Measurements from ENCODE around the gene NPM3.
"Not testable (repeated sequence)": the region's sequence is repeated elsewhere in the genome, so short reads cannot be mapped to it uniquely, and the experiment has no call there.

The NPM3 gene

DNA sequence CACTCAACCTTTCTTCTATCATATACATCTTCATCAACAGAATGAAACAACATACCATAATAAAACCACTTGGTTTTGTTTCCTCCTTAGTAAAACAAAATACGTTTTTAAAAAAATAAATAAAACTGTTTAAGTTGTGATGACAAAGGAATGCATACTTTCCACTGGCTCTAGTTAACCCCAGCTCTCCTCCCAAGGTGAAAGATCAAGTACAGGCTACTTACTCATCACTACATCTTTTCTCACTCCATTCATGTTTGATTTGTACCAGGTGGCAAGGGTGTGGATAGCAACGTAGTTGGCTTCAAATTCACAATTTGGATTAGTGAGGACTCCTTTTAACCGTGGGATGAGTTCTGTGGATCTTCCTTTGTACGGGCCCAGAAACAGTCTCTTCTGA, 20.3 kb upstream of the NPM3 start:
- no peak for DNase-seq

DNA sequence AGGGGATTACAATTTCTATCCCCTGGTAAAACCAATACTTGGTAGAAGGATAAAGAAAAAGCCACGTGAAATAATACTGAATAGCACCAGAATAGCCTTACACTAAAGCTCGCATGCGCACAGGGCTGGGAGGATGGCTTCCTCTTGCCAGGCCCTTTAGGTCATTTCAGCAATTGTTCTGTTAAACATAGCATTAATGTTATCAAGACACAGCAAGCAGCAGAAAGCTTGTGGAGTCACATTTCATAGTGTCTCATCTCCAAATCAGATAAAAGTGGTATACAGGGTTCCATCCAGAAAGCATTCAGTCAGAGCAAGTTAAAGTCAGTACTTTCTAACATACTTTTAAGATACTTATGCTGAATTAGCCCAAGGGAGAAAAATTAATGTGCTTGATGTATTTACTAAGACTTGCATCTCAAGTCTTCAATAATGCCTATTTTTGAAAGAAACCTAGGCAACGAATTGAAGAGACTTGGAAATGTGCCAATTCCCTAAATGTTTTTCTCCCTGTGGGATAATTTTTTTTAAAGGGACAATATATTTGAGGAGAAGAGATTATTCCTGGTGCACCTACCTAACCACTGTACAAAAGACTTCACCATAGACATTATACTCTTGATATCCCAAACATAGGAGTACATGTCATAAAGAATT, 14.3 kb upstream of the NPM3 start:
- no peak for DNase-seq

DNA sequence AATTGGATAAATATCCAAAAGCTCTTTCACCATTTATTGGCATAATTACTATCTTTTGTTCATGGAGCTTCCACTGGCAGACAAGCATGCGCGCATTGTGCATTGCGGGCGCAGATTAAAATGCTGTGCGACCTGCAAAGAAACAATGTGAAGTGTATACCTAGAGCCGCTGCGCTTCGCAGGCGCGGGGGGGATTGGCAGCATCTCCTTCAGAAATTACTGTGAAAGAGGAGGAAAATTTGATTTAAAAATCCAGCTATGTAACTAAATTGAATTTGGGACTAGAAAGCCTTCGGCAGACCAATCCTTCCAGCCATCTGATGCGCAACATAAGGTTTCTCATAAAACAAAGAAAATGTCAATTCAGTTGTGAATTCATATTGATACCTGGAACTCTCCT, 10.3 kb upstream of the NPM3 start:
- no peak for DNase-seq

DNA sequence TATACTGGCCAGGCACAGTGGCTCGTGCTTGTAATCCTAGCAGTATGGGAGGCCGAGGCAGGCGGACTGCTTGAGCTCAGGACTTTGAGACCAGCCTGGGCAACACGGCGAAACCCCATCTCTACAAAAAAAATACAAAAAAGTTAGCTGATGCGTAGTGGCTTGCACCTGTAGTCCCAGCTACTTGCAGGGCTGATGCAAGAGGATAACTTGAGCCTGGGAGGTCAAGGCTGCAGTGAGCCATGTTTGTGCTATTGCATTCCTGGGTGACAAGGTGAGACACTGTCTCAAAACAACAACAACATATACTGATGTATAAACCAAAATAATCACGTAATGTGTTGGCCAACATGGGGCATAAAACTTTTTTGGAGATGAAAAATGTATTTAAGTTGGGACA, 6.4 kb upstream of the NPM3 start:
- no peak for DNase-seq

DNA sequence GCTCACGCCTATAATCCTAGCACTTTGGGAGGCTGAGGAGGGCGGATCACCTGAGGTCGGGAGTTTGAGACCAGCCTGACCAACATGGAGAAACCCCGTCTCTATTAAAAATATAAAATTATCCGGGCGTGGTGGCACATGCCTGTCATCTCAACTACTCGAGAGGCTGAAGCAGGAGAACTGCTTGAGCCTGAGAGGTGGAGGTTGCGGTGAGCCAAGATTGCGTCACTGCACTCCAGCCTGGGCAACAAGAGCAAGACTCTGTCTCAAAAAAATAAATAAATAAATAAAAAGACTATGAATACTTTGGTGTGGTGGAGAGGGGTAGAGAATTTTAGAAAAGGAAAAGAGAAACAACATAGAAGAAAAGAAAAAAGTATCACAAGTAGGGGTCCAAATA, 6.0 kb upstream of the NPM3 start:
- DNase-seq, result not testable (repeated sequence)

DNA sequence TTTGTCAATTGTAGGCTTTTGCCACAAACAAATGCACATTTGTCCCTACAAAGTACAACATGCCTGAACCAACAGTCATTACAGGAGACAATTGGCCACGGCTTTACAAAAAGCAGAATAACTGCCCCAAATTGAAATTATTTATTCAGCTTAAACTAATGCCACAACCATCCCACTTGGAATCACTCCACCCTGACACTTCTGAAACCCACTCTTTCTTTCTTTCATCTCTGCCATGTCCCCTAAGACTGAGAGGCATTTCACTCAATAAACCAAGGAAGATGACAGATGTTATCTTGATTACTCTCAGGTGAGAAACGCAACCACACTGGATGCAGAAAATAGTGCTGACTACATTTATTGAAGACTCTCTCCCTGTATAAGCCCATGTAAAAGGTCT, 2.6 kb upstream of the NPM3 start:
- DNase-seq, result no peak

DNA sequence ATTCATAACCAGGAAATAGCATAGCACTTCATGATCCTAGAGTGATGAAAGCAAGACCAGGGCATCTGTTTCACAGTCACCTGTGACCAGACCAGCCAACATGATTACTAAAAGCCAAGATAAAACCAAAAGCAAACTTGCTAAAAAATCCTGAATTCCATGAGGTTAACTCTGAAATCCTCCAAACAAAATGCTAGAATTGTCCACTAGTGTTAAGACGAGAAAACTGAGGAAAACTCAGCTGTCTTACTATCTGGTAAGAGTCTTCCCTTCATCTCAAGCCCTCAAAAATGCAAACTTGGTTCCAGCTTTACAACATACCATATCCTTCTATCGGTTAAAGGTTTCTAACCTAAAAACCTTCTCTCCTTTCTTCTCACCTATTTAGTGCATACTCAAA, 1.3 kb upstream of the NPM3 start:
- no peak for DNase-seq

DNA sequence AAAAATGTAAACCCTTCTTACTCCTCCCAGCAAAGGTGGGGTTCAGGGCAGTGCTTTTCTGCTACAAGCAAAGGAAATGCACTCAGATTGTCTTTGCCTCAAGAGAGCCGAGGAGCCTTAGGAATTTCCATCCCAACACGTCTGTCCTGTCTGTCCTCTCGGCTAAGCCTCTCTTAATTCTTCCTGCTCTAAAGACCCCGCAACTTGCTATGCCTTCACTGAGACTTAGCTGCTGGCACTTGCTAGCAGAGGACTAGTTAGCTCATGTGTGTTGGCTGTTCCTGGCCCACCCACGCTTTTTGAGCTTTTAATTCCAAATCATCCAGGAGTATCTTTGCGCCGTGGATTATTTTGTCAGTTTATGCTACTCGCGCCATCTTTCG, 481 bp upstream of the NPM3 start:
- DNase-seq, result no peak

DNA sequence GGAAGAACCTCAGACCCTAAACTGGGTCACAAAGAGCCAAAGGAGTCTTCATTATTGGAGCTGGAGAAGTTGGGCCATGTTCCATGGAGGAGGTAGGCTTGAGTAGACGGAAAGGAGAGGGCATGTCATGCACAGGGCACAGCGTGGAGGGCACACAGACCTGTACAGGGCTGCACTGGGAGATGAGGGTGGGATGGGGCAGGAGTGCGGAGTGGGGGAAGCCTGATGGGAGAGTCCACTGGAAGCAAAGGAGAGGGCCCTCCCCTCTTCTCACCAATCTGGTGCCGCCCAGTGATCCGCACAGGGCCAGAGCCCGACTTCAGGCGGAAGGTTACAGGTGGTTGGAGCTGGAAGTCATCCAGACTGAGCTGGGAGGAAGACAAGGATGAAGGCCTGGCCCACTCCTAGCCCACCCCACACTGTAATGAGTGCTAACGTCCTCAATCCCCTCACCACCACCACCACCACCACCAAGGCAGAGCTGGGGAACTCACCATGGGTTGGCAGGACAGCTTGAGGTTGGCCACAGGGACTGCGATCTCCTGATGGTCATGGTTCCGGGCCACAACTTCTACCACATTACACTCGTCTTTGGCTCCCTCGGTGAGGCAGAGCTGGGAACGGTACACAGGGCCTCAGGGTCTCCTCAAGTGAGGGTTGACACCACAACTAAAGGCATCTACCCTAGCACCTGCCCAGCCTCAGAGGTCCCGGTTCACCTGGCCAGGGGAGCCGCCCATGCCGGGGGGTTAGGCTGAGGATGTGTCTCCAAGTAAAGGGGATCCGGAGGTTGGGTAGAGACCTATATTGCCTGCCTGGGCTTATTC, 1.0 kb downstream of the NPM3 start:
- DNase-seq, result no peak

DNA sequence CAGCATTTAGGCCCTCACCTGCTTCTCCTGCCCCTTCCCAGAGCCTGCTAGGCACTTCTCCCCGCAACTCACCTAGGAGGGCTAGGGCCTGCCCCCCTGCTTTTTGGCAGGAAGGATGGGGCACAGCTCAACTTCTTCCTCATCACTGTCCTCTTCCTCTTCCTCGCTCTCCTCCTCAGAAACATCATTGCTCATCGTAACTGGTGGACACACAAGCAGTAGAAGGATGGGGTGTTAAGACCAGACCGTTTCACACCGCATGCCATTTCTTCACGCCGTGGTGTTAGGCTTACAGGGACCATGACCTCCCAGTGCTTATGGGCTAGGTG, 1.6 kb downstream of the NPM3 start:
- DNase-seq, result no peak

DNA sequence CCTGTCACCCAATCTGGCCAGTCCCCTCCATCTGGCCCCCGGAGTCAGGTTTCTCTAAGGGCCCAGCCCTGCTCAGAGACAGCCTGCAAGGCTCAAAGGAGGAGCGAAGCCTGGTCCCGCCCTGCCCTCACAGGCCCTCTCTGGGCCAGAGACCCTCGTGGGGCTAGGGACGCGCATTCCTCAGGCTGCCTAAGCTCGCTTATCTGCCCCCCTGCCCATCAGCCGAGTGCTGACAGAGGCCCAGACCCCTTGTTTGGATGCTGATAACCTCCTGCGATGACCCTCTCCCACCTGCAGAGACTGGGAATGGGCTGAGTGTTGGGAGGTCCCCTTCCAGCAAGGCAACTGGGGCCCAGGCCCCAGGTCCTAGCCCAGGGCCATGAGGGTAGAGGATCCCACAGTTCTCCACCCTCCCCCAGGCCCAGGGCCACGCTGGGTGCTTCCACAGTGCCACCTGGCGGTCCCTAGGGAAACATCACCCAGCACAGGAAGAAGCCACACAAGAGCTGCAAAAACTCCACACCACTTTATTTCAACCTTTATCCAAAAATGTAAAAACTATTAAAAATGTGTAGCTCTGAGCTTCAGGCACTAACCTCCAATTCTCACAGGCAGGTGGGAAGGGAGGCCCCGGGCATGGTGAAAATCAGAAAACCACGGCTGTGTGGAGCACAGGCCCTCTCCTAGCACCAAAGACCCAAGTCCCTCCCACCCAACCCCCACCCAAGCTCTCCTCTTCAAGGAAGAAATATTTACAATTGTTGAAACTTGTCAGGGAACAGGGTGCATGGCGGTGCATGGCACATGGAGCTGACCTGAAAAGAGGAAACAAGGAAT, 2.2 kb downstream of the NPM3 start:
- DNase-seq, result no peak

DNA sequence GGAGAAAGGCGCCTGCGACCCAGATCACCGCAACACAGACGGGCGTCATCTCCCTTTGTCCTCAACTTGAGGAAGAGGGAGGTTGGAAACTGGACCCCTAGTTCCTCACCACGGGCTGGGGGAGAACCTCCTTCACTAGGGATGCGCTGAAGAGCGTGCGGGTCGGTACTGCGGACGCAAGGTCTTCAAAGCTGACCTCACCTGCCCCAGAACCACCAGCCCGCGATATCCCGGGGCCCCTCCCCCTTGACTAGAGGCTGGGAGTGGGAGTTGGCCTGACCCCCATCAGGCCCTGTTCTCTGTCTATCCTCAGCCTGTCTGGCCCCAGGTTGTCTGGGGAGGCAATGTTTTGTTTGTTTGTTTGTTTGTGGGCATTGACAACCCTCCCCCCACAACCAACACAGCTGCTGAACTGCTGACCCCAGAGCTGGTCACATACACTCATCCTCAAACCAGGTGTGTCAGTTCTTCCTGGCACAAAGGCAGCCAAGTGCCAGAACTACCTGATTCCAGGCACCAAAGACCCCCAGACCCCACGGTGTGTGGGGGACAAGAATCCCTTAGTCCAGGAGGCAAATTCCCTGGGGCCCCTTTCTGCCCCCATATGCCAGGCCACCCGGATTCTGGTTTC, 2.9 kb downstream of the NPM3 start:
- no peak for DNase-seq

DNA sequence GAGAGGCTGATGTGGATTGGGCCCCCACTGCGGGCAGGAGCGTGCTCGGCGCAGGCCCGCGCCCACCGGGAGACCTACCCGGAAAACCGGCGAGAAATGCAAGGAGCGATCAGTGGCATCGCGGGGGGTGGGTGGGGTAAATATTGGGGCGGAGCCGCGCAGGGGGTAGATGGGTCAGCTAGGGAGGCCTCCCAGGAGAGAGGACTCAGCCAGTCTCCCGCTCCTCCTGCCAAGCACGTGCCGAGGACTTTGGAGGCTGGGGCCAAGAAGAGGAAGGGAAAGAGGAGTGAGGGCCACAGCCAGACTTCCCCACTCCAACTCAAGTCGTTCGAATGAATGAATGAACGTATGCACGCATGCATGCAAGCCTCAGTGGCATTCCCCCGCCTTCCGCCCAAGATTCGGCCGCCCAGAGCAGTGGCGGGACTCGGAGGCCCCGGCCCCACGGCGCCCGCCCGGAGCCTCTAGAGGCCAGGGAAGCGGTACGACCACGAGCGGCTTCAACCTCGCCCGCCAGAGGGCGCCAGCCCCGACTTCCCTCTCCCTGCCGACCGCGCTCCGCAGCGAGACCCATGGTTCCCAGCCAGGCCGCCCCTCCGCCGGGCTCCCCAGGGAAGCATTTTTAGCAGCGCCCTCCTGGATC, 3.6 kb downstream of the NPM3 start:
- DNase-seq, result no peak

DNA sequence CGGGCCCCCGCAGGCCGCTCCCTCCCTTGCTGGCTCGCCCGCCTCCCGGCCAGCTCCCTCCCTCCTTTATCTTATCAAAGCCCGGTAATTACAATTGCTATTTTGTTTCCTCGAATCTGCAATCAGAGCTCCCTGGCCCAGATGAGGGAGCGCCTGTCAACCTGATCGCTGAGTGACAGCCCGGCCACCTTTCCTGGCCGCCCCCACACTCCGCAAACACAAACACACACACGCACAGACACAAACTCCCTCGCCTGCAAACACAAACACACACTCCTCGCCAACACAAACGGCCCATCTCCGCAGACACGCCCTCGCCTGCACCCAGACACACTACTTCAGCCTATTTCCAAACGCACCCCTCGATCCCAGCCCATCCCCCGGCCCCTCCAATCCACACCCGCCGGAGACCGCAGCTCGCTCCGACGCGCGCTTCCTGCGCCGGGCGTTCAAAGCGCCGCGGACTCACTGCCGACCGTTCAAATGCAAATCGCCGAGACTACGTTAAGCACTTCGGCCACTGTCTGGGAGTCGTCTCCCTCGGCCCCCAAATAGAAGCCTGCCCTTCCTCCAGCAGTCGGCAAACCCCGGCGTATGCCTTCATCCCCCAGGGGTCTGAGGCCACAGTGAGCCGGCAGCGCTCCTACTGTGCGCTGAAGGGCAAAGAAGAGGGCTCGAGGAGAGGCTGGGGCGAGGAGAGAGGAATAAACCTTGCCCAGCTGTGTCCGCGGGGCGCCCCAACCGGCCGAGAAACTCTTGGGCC, 4.3 kb downstream of the NPM3 start:
- DNase-seq, result no peak

DNA sequence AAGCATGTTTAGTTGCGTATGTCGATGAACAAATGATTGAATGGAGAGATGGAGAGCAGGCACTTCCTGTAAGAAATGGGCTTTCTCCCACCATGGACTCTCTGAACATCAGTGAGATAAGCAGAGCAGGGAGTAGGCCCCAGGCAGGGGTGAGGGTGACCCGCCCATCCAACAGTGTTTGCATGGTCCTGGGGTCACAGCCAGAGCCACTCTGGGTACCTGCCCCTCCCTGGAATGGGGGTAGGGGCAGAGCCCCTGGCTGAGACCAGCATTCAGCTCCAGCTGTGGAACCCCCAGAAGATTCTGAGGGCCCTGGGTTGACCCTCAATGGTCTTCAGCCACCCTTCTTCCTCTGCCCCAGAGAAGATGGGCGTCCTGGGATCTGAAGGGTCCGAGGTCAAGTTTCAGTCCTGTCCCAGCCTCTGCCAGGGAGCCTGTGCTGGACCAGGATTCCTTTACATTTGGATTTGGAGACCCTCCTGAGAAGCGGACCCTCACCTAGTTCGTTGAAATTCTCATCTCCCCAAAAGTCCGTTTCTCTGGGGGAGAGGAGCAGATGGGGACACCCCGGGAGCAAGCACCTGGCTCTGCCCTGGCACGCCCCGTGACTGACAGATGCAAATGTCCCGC, 5.0 kb downstream of the NPM3 start:
- DNase-seq, result no peak

DNA sequence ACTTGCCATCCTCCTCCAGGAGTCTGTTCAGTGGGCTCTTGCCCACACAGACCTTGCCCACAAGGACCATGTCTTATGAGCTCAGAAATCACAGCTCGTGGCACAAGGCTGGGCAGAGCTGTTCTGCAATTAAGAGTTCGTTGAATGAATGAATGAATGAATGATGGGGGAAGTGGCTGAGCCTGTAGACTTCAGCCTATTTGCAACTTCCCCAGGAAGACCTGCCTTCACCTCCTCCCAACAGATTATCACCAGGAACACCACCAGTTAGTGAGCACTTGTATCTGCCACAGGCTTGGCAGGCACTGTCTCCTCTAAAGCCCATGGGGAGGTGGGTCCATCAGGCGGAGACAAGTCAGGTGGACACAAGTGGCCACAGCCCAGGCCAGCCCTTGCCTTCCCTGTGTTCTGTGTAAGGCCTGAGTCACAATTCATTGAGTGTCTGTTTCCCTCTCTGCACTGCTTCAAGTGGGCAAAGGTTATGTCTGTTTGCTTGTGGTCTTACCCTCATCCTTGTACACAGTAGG, 5.6 kb downstream of the NPM3 start:
- no peak for DNase-seq

DNA sequence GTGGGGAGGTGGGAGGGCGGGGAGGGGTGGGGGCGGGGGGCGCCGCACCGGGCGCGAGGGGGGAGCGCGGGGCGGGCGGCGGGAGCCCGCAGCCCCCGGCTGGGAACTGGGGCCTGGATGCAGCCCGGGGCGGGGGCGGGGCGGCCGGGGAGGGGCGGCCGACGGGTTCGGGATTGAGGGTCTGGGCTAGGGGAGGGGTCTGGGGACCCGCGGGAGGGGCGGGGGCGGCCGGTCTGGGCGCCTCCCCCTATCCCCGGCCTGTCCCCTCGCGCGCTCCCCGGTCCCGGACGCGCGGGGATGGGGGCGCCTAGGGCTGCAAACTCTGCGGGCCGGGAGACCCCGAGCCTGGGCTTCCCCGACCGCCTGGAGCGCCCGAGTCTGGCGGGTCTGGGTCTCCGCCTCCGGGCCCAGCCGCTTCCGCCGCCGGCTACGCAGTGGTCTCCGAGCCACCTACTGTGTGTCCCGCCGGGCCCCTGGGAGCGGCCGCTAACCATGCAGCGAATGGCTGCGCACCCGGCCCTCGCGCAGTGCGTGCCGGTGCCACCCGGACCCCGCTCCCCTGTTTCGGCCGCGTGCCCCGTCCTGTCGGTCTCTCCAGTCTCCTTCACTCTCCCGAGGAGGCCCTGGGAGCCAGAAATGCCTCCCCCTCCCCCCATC, 7.0 kb downstream of the NPM3 start:
- no peak for DNase-seq

DNA sequence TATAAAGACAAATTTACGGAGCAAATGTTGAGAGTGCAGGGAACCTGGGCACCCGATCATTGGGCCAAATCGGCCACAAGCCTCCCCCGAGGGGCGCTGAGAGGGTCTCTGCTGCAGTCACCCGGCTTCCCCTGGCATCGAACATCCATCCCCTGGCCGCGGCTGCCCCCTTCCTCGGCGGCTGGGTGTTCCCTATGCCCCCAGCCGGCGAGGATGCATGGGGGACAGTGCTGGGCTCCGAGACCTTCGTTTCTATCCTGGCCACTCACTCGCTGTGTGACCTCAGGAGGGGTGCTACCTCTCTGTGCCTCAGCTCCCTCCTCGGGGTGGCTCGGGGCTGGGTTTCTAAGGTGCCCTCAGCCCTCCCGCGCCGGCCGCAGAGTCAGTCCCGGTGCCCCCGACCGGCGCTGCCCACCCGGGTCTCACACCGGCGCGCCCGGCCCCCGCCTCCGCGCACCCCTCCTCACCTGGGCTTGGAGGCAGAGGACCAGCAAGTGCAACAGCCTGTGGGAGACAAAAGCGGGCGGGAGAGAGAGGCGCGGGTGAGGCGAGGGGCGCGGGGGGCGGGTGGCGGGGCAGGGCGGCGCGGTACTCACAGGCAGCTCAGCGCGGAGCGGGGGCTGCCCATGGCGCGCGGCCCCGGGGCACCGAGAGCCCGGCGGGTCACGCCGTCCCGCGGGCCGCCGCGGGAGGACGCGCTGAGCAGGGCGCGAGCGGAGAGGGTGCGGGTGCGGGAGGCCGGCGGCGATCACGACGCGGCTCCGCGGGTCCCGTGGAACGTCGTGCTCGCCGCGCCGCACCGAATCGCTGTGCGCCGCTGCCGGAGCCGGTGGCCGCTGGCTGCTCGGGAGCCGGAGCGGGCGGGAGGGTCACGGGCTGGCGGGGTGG, 7.7 kb downstream of the NPM3 start, which contains the start of gene FGF8:
FGF8 (minus strand) TSS at position 842 of the 888 bp plus-strand sequence; CDS start at position 628, 214 bp downstream.
- no peak for DNase-seq

DNA sequence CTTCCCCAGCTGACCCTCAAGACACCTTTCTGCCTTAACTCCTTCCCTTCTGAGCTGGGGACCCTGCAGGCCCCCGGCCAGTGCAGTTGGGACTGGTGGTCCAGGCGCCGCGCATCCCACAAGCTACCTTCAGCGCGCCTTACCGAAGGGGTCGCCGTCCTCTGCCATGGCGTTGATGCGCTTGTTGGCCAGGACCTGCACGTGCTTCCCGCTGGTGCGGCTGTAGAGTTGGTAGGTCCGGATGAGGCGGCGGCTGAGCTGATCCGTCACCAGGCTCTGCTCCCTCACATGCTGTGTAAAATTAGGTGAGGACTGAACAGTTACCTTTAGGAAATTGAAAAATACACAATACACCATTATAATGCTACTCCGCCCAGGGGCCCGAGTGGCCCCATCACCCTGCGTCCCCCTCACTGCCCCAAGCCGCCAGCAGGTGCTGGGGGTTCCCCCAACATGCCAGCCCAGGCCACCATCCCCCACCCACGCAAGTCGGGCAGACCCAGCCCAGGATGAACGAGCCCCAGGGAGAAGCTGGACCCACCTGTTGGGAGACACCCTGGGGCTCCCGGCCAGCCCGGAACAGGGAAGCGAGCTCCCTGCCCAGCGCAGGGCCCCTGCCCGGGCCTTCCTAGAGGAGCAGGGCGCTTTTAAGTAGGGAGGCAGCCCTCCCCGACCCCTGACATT, 8.5 kb downstream of the NPM3 start:
- DNase-seq, result no peak

Measured in GOT3 (cell line).